Cardiac septum (tissue), 1 donor: ENCODE measurements around the gene VSIG8. TPM values are rescaled to one million over a fixed set of nuclear protein-coding genes. Genes with fewer than 3 reads are reported as not detected.

Source experiments
- microRNA-seq: library from miRNA; unstranded; fragments of <30 nt; microRNA quantifications from one replicate; pipeline ENCODE4 v1.2.0, GENCODE V29; 2020
- total RNA-seq: library from RNA; stranded (reverse); fragmentation: NEBNext Ultra II Directional; extraction: Animal tissue kit (Norgen Biotek cat#: 25700); gene quantifications from one replicate; pipeline ENCODE4 v1.2.1, GENCODE V29; 2021
- donor health status: DM: no; HTN: no; CAD: no.

Gene VSIG8
- total RNA-seq, 1 donor from 2014 or later, result not detected

Small RNAs within 50 kb of the gene (microRNA-seq; reads per million reads assigned to microRNA genes)
- not detected for gene MIR4259

Other genes with a start within 250 kb of the VSIG8 start
- not detected for gene CRP, start 148.1 kb downstream of the VSIG8 start, total RNA-seq
- gene DUSP23, start 81.7 kb downstream of the VSIG8 start, total RNA-seq, result 12.7 TPM
- 0.16 TPM for gene FCRL6, start 60.3 kb downstream of the VSIG8 start, total RNA-seq
- 1.5 TPM for gene SLAMF8, start 35.8 kb downstream of the VSIG8 start, total RNA-seq
- gene CFAP45, start 37.5 kb upstream of the VSIG8 start, total RNA-seq, result 0.32 TPM
- gene TAGLN2, start 62.9 kb upstream of the VSIG8 start, total RNA-seq, result 103 TPM
- gene IGSF9, start 83.0 kb upstream of the VSIG8 start, total RNA-seq, result not detected
- not detected for gene SLAMF9, start 91.6 kb upstream of the VSIG8 start, total RNA-seq
- gene PIGM, start 169.3 kb upstream of the VSIG8 start, total RNA-seq, result 2.3 TPM
- 0.05 TPM for gene KCNJ10, start 207.5 kb upstream of the VSIG8 start, total RNA-seq
- not detected for gene KCNJ9, start 218.9 kb upstream of the VSIG8 start, total RNA-seq
- gene IGSF8, start 236.0 kb upstream of the VSIG8 start, total RNA-seq, result 29.7 TPM